Measurements from ENCODE around the gene DEFB119. TPM values are rescaled to one million over a fixed set of nuclear protein-coding genes. Genes with fewer than 3 reads are reported as not detected.

DEFB119 gene
- polyA plus RNA-seq, 3 donors, result not detected

Other genes starting within 250 kb of the DEFB119 start
- not detected for gene DEFB115, start 132.9 kb downstream of the DEFB119 start, polyA plus RNA-seq (ENCODE audit: insufficient read length in 3 of 3)
- gene DEFB116, start 82.0 kb downstream of the DEFB119 start, polyA plus RNA-seq (ENCODE audit: insufficient read length in 3 of 3), result not detected
- not detected for gene DEFB118, start 22.0 kb downstream of the DEFB119 start, polyA plus RNA-seq (ENCODE audit: insufficient read length in 3 of 3)
- not detected for gene DEFB121, start 15.6 kb upstream of the DEFB119 start, polyA plus RNA-seq (ENCODE audit: insufficient read length in 3 of 3)
- not detected for gene DEFB123, start 50.0 kb upstream of the DEFB119 start, polyA plus RNA-seq (ENCODE audit: insufficient read length in 3 of 3)
- gene DEFB124, start 84.5 kb upstream of the DEFB119 start, polyA plus RNA-seq (ENCODE audit: insufficient read length in 3 of 3), result not detected
- gene REM1, start 84.7 kb upstream of the DEFB119 start, polyA plus RNA-seq (ENCODE audit: insufficient read length in 3 of 3), result under 1 TPM; 0.57 to 0.67 (median 0.60) TPM
- gene HM13, start 123.9 kb upstream of the DEFB119 start, polyA plus RNA-seq (ENCODE audit: insufficient read length in 3 of 3), result 100 to 1,000 TPM; 130 to 147 (median 133) TPM
- 100 to 1,000 TPM; 147 to 215 (median 156) TPM for gene ID1, start 214.7 kb upstream of the DEFB119 start, polyA plus RNA-seq (ENCODE audit: insufficient read length in 3 of 3)
- 1 to 10 TPM; 1.5 to 2.7 (median 2.3) TPM for gene COX4I2, start 247.3 kb upstream of the DEFB119 start, polyA plus RNA-seq (ENCODE audit: insufficient read length in 3 of 3)

All from right renal cortex interstitium (tissue), 3 donors.